OCI-LY1 (cell line): Measurements from ENCODE around the gene BTNL3.

Experiments
- H2AFZ ChIP-seq: fragments of 200-600 bp; sonication (generic), shearing (Covaris generic); 2 replicates; pipeline ENCODE4 v1.6.0; 2014; ENCODE audit warnings: antibody characterized with exemption, mild to moderate bottlenecking, low read length
- H3F3A ChIP-seq: fragments of 200-600 bp; sonication (generic), shearing (Covaris generic); 2 replicates; pipeline ENCODE4 v1.6.0; 2014; ENCODE audit warnings: mild to moderate bottlenecking, antibody characterized with exemption, low read length, moderate library complexity; ENCODE audit not compliant: insufficient read depth
- H3K27ac ChIP-seq: fragments of 200-600 bp; sonication (generic); 2 replicates; pipeline ENCODE4 v1.5.1; 2014; ENCODE audit warnings: low read length, mixed run types, mild to moderate bottlenecking, low read depth; ENCODE audit not compliant: poor library complexity, severe bottlenecking
- H3K27me3 ChIP-seq: fragments of 200-600 bp; sonication (generic); 2 replicates; pipeline ENCODE4 v1.6.0; 2014; ENCODE audit warnings: antibody characterized with exemption, mild to moderate bottlenecking, low read length, moderate library complexity; ENCODE audit not compliant: insufficient read depth
- H3K36me3 ChIP-seq: fragments of 200-600 bp; sonication (generic); 2 replicates; pipeline ENCODE4 v1.6.1; 2014; ENCODE audit warnings: mild to moderate bottlenecking, antibody characterized with exemption, low read length, moderate library complexity, mixed read lengths; ENCODE audit not compliant: insufficient read depth
- H3K4me1 ChIP-seq: fragments of 200-600 bp; sonication (generic); 2 replicates; pipeline ENCODE4 v1.5.1; 2014; ENCODE audit warnings: mild to moderate bottlenecking, low read length, moderate library complexity; ENCODE audit not compliant: insufficient read depth, severe bottlenecking
- H3K4me2 ChIP-seq: fragments of 200-600 bp; sonication (generic), shearing (Covaris generic); 2 replicates; pipeline ENCODE4 v1.6.1; 2014; ENCODE audit warnings: low read length
- H3K4me3 ChIP-seq: fragments of 200-600 bp; sonication (generic); 2 replicates; pipeline ENCODE4 v1.5.1; 2014; ENCODE audit warnings: low read length, low read depth, mild to moderate bottlenecking, mixed read lengths; ENCODE audit not compliant: poor library complexity, severe bottlenecking
- H3K79me2 ChIP-seq: fragments of 200-600 bp; shearing (Covaris generic); 2 replicates; pipeline ENCODE4 v1.6.1; 2016; ENCODE audit warnings: mixed run types, low read length, mixed read lengths; ENCODE audit not compliant: insufficient read depth
- H3K9ac ChIP-seq: fragments of 200-600 bp; sonication (generic), shearing (Covaris generic); 2 replicates; pipeline ENCODE4 v1.6.1; 2014; ENCODE audit warnings: mild to moderate bottlenecking, low read length, mixed read lengths
- H3K9me2 ChIP-seq: fragments of 200-600 bp; sonication (generic), shearing (Covaris generic); 2 replicates; pipeline ENCODE4 v1.6.1; 2014; ENCODE audit warnings: low read depth, mild to moderate bottlenecking, low read length, mixed read lengths
- H3K9me3 ChIP-seq: fragments of 200-600 bp; shearing (Covaris generic); 2 replicates; pipeline ENCODE4 v1.6.1; 2014; ENCODE audit warnings: low read length, mixed read lengths
- H4K20me1 ChIP-seq: fragments of 200-600 bp; sonication (generic), shearing (Covaris generic); 2 replicates; pipeline ENCODE4 v1.6.0; 2016; ENCODE audit warnings: mild to moderate bottlenecking, low read length; ENCODE audit not compliant: insufficient read depth
- EZH2 ChIP-seq: fragments of 200-600 bp; sonication (generic), shearing (Covaris generic); IDR thresholded peaks from 2 replicates; pipeline ENCODE4 v1.8.0; 2017; ENCODE audit warnings: borderline replicate concordance, mixed run types, mild to moderate bottlenecking, antibody characterized with exemption, low read length, moderate library complexity, mixed read lengths
- TF ChIP-seq, protein P1 (sequence below): fragments of 200-600 bp; sonication (generic), shearing (Covaris generic); IDR thresholded peaks from 2 replicates; pipeline ENCODE4 v1.5.1; 2017; ENCODE audit warnings: mild to moderate bottlenecking, antibody characterized with exemption, low read length, moderate library complexity, mixed read lengths

The BTNL3 gene

DNA sequence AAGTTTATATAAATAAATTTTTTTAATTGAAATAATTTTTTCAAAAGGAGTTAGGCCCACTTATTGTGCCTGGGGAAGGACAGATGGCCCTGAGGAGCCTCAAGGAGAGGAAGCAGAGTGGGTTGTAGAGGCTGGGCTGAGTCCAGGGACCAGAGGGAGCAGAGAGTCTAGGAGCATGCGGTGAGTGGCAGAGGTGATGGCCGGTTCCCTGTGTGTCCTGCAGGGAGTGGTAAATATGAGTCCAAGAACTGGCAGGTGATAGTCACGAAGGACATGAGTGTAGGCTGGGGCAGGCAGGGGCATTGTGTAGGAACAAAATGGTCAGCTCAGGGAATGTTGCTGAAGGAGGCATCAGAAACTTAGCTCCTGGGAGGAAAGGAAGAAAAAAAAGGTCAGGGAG, 43.1 kb downstream of the BTNL3 start:
- Histone ChIP-seq H3K4me3 (no peak overlapping the region), H2AFZ (no peak overlapping the region), H3K9me3 (no peaks in the 10 kb centered on the region), H3K27me3 (no peaks in the 10 kb centered on the region), H3K36me3 (no peaks in the 10 kb centered on the region; the same call in 1 of the 2 replicates), H3F3A (no peaks in the 10 kb centered on the region), H3K79me2 (no peaks in the 10 kb centered on the region), H3K9ac (no peak overlapping the region), H4K20me1 (no peaks in the 10 kb centered on the region), H3K9me2 (no peaks in the 10 kb centered on the region), H3K27ac (no peak overlapping the region), H3K4me2 (no peak overlapping the region), H3K4me1 (no peaks in the 10 kb centered on the region)
- no peak for TF ChIP-seq EZH2

DNA sequence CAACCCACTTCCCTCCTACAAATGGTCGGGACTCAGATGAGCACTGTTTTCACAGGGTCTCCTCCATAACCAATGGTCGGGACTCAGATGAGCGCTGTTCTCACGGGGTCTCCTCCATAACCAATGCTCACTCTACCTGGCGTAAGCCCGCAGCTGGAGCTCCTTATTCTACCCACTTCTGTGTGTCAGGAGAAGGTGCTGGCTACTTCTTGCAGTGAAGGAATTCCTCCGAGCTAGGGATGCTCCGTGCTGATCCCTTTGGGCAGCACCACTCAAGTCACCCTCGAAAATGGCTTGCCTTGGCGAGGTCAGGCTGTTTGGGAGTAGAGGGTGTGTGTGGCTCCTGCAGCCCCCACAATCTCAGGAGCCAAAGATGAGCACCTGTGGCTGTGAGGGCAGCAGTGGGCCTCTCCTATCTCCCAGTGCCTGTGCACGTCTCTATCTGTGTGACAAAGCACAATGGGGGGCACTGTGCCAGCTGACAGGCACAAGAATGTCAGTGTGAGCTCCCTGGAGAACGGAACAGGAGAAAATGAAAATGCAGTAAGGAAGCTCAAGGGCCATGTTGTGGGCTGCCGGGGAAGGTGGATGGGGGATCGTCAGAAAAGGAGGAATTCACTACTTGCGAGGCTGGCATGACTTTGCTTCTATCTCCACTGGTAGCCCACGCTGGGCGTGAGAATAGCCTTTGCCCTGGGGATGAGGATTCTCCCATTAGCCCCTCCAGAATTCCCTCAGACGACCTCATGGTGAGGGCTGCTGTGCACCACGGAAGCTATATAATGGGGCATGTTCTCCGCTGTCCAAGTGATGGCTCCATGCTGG, 47.6 kb downstream of the BTNL3 start:
- no peaks in the 10 kb centered on the region; the same call in 1 of the 2 replicates for H3K36me3 ChIP-seq
- H3K4me3 ChIP-seq, result no peak overlapping the region
- no peak overlapping the region for H2AFZ ChIP-seq
- no peak overlapping the region for H3K27ac ChIP-seq
- H3F3A ChIP-seq, result no peaks in the 10 kb centered on the region
- no peak overlapping the region for H3K9ac ChIP-seq
- H3K79me2 ChIP-seq, result no peaks in the 10 kb centered on the region
- H4K20me1 ChIP-seq, result no peaks in the 10 kb centered on the region
- no peaks in the 10 kb centered on the region for H3K9me2 ChIP-seq
- H3K27me3 ChIP-seq, result no peaks in the 10 kb centered on the region; the same call in 1 of the 2 replicates
- H3K4me1 ChIP-seq, result no peaks in the 10 kb centered on the region
- no peak for TF ChIP-seq EZH2
- TF ChIP-seq, protein P1, sequence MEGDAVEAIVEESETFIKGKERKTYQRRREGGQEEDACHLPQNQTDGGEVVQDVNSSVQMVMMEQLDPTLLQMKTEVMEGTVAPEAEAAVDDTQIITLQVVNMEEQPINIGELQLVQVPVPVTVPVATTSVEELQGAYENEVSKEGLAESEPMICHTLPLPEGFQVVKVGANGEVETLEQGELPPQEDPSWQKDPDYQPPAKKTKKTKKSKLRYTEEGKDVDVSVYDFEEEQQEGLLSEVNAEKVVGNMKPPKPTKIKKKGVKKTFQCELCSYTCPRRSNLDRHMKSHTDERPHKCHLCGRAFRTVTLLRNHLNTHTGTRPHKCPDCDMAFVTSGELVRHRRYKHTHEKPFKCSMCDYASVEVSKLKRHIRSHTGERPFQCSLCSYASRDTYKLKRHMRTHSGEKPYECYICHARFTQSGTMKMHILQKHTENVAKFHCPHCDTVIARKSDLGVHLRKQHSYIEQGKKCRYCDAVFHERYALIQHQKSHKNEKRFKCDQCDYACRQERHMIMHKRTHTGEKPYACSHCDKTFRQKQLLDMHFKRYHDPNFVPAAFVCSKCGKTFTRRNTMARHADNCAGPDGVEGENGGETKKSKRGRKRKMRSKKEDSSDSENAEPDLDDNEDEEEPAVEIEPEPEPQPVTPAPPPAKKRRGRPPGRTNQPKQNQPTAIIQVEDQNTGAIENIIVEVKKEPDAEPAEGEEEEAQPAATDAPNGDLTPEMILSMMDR, result no peak
- no peaks in the 10 kb centered on the region for H3K9me3 ChIP-seq
- H3K4me2 ChIP-seq, result no peak overlapping the region

DNA sequence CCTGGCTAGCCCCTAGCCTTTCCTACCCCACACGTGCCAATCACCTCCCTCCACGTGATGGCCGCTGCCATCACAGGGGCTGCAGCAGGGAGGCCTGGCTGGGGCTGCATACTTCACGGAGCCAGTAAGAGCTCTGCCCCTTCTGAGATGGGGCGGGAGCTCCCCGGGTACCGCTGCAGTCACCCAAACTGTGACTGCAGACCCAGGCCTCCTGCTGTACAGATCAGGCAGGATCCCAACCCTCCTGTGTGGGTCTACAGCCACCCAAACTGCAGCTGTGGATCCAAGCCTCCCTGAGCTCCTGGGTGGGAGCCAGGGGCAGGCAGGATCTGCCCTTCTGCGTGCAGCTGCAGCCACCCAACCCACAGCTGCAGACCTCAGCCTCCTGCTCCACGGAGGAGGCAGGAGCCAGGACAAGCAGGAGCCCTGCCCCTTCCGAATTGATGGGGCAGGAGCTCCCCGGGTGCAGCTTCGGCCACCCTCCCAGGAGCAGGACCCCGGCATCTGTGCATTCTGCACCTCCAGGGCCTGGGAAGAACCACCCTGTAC, 48.2 kb downstream of the BTNL3 start:
- Histone ChIP-seq H3K9me3 (no peaks in the 10 kb centered on the region), H3K36me3 (no peaks in the 10 kb centered on the region; the same call in 1 of the 2 replicates), H3K4me3 (no peak overlapping the region), H2AFZ (no peak overlapping the region), H3K27me3 (no peaks in the 10 kb centered on the region; the same call in 1 of the 2 replicates), H3K27ac (no peak overlapping the region), H3K9ac (no peak overlapping the region), H3K79me2 (no peaks in the 10 kb centered on the region), H3K4me2 (no peak overlapping the region), H4K20me1 (no peaks in the 10 kb centered on the region), H3K9me2 (no peaks in the 10 kb centered on the region), H3K4me1 (no peaks in the 10 kb centered on the region), H3F3A (no peaks in the 10 kb centered on the region)
- TF ChIP-seq, protein P1, result no peak
- no peak for TF ChIP-seq EZH2
